ENCODE measurements around the gene ANKMY1. TPM values are rescaled to one million over a fixed set of nuclear protein-coding genes. Genes with fewer than 3 reads are reported as not detected.
A peak's percentile ranks its signal among the peaks of the same experiment; 100 is the strongest.

Gene ANKMY1
- total RNA-seq, 1 donor from 2014 or later = 6.3 TPM

DNA sequence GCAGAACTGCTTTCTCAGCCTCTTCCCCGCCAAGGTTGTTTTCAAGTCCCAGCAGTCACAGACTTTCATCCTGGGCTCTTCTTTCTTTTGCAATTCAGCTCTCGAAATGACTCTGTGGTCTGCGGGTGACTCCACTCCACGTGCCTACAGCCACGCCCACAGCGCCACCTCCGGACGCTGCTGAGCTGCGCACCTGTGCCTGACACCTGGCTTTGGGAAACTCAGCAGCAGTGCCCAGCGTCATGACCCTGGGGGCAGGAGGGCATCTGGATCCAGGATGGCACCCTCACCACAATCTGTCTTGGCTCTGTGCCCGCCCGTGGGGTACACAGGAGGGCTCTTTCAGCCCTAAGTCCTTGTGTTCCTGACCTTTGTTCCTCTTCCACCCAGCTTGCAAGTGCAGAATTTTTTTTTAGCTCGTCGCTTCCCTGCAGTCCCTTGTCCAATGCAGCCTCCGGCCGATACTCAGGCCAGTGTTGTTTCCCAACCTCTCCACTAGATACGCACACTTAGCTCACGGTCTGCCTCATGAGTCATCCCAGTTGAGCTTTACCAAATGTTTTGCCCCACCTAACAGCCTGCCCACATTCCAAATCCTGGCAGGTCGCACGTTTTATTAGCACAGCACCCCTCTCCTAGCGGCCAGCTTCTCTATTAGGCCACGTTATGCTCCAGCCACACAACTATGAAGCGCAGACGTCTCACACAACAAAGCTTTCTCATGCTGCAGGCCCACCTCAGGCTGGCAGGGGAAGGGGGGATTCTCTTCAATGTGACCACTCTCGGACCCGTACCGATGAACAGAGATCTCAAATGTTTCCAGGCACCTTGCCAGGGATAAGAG, 22.2 kb upstream of the ANKMY1 start:
- DNase-seq = peak; percentile 25

DNA sequence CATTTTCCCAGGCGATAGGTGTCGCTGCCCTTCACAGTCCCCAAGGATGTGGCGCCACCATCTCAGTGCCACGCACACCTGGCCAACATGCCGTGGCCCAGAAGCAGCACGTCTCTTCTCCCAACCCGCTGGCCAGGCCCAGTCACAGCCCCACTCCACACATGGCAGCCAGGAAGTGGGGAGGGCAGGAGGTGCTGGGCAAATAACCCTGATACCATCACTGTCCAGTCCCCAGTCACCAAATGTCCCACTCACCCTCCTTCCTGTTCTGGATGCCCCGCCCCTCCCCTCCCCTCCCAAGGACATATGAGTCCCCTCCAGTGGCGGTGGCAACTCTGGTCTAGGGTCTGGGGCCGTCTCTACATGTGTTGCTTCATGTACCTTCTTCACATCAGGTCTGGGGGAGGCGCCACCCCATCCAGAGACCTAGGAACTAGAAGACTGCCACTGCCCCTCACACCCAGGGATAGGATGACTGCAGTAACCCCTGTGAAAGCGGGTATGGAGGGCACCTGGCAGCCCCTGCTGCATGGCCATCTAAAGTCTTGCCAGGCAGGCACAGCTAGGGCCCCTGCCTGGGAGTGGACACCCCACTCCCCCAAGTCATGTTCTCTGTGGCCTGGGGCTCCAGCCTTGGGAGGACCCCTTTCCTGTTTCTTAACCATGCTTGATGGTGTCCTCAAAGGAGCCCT, 21.4 kb upstream of the ANKMY1 start:
- DNase-seq = no peak

- DNase-seq = no peak
Observed at GRCh38 chr2:240578488-240578887, 20.7 kb upstream of the ANKMY1 start.

- no peak for DNase-seq
Observed at GRCh38 chr2:240578110-240578450, 20.3 kb upstream of the ANKMY1 start.

GRCh38 chr2:240577281-240578109, 19.7 kb upstream of the ANKMY1 start:
- DNase-seq = no peak

DNA sequence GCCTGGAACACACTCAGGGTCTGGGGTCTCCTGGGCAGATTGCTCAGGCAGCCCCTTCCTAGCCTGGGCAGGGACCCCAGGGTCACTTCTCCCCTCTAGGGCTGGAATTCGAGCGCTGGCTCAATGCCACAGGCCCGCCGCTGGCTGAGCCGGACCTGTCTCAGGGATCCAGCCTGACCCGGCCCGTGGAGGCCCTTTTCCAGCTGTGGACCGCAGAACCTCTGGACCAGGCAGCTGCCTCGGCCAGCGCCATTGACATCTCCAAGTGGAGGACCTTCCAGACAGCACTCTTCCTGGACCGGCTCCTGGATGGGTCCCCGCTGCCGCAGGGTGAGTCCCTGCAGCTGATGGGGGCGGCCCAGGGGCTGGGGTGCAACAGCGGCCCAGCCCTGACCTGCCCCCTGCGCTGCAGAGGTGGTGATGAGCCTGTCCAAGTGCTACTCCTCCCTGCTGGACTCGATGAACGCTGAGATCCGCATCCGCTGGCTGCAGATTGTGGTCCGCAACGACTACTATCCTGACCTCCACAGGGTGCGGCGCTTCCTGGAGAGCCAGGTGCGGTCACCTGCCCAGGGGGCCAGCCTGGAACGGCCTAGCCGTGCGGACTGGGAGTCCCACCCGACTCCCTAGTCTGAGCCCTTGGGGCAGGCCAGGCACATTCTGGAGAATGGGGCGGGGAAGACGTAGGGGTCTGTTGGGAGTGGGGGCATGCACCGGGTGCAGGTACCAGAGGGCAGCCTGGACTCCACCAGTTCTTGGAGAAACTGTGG, 18.8 kb upstream of the ANKMY1 start:
- no peak for DNase-seq

DNA sequence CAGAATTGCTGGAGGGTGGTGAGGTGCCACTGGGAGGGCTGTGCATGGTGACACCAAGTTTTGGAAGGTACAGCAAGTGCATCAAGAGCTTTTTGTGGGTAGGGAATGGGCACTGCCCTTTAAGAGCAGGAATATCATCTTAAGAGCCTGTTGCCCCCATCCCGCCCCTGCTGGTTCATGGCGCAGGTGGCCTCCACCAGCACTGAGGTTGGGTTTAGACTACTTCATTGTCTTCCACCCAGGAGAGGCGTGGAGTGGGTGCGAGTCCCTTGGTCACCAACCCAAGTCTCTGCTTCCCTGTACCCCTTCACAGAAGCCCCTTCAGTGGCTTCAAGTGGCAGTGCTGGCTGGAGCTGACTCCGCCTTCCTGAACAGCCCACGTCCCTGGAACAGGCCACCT, 18.2 kb upstream of the ANKMY1 start:
- DNase-seq = no peak

- DNase-seq = no peak
Observed at GRCh38 chr2:240575101-240575965, 17.5 kb upstream of the ANKMY1 start.

DNA sequence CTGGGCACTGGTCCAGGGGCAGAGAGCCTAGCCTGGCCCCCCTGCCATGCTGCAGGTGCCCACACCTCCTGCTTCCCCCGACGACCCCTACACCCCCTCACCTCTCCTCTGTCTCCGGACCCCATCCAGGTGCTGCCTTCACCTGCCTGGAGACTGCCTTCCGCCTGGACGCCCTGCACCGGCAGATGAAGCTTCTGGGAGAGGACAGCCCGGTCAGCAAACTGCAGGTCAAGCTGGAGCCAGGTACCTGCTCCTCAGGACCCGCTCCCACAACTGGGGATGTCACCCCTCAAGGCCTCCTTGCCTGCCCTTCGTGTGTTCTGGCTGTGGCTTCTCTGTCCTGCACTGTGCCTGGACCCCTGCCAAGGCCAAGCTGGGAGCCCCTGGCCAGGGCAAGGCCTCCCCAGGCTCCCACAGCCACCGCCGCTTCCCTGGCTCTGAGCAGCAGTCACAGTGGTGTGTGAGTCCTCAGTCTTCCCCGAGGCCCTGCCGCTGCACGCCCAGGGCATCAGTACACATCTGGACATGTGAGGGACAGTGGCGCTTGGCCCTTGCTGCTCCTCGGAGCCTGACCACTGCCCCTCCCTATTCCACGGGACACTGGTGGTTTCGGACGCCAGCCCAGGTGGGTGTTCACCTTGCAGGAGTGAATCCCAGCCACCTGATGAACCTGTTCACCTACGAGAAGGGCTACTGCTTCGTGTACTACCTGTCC, 16.8 kb upstream of the ANKMY1 start:
- no peak for DNase-seq

DNA sequence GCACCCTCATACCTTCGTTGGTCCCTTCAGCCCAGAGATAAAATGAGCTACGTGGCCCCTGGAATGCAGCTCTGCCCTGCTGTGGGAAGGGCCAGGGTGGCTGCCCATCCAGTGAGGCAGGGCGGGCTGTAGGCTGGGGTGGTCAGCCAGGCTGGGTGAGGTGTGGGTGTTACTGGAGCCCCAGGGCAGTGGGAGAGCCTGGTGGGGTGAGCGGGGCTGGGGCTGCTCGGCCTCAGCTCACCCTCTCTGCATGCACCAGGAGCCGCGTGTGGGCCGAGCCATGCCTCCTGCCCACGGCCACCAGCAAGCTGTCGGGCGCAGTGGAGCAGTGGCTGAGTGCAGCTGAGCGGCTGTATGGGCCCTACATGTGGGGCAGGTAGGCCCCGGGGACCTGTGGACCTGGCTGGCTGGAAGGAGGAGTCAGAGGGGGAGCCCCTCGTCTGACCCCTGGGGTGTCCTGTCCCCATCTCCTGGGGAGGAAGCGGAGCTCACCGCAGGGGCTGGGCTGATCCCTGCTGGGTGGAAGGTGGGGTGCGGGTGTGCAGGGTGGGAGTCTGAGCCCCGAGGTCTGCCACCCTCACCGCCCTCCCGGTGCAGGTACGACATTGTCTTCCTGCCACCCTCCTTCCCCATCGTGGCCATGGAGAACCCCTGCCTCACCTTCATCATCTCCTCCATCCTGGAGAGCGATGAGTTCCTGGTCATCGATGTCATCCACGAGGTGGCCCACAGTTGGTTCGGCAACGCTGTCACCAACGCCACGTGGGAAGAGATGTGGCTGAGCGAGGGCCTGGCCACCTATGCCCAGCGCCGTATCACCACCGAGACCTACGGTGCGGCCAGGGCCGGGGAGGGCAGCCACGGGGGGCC, 16.0 kb upstream of the ANKMY1 start:
- no peak for DNase-seq

DNA sequence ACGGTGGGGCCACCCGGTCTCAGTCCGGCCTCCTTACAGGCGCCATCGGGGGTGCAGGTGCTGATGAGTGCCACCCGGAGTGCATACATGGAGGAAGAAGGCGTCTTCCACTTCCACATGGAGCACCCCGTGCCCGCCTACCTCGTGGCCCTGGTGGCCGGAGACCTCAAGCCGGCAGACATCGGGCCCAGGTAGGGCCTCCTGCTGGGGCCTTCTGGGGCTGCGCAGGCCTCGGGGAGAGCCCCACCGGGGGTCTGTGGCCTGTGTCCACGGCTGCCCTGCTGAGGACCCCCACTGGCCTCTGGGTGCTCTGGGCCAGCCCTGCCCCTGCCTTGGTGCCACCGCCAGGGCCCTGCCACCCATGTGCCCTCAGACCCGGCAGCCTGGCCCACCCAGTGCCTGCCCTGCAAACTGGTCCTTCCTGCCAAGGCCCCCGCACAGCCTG, 15.3 kb upstream of the ANKMY1 start:
- DNase-seq = no peak

GRCh38 chr2:240572141-240573031, 14.6 kb upstream of the ANKMY1 start:
- no peak for DNase-seq

- DNase-seq = no peak
Observed at GRCh38 chr2:240571314-240571973, 13.7 kb upstream of the ANKMY1 start.

- DNase-seq = no peak
Observed at GRCh38 chr2:240570531-240571313, 12.9 kb upstream of the ANKMY1 start.

- no peak for DNase-seq
Observed at GRCh38 chr2:240569998-240570530, 12.3 kb upstream of the ANKMY1 start.

GRCh38 chr2:240569523-240569997, 11.8 kb upstream of the ANKMY1 start:
- DNase-seq = no peak
